ENCODE data around the gene ZNF236.
A peak's percentile ranks its signal among the peaks of the same experiment; 100 is the strongest.
"Not testable (repeated sequence)": the region's sequence is repeated elsewhere in the genome, so short reads cannot be mapped to it uniquely, and the experiment has no call there.

Gene ZNF236

DNA sequence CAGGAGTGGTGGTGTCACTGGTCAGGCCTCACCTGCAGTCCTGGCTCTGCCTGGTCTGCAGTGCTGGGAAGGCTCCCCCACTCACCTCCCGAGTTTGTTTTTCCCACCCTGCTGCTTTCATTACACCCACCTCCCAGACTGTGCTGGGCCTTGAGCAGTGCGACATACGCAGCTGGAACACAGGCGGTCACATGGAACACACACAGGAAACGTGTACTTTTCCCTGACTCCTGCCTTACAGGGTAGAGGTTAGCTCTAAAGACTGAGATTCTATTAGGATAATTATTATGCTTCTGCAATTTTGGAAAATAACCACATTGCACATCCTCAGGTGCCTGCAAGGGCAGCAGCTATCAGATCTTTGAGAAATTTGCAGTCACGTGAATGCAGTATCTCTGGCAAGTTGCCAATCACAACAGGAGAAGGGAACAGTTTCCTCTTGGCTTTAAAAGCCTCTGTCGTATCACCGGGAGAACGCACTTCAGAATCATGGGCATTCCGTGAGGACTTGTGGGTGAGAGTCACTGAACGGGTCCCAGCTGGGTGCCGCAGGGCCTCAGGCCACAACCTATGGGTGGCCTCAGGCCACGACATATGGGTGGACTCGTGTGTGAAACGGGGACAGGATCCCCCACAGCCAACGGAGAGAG is 136.5 kb downstream of the ZNF236 start:
- TF ChIP-seq, protein P1, sequence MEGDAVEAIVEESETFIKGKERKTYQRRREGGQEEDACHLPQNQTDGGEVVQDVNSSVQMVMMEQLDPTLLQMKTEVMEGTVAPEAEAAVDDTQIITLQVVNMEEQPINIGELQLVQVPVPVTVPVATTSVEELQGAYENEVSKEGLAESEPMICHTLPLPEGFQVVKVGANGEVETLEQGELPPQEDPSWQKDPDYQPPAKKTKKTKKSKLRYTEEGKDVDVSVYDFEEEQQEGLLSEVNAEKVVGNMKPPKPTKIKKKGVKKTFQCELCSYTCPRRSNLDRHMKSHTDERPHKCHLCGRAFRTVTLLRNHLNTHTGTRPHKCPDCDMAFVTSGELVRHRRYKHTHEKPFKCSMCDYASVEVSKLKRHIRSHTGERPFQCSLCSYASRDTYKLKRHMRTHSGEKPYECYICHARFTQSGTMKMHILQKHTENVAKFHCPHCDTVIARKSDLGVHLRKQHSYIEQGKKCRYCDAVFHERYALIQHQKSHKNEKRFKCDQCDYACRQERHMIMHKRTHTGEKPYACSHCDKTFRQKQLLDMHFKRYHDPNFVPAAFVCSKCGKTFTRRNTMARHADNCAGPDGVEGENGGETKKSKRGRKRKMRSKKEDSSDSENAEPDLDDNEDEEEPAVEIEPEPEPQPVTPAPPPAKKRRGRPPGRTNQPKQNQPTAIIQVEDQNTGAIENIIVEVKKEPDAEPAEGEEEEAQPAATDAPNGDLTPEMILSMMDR (IDR thresholded peaks at IDR 0.05; ENCODE audit: low read length, missing control alignments), result no peak
- peak; percentile 25 for DNase-seq (ENCODE audit: low read depth)
- no peak overlapping the region for H3K4me3 ChIP-seq (replicated peaks; ENCODE audit: low read depth, low read length)

DNA sequence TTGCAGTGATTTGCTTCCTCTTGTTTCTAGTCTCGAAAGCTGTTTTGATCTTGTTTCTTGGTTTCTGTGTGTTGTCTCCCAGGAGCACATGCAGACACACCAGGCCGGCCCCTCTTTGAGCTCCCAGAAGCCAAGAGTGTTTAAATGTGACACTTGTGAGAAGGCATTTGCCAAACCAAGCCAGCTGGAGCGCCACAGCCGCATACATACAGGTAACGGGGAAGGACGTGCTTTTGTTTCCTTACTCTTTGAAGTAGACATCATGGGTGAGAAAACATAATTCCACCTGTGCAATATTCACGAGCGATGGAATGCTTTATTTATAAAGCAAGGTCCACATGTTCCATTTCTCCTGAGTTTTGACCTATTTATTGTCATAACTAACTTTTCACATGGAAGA is 137.2 kb downstream of the ZNF236 start:
- H3K4me3 ChIP-seq (replicated peaks; ENCODE audit: low read depth, low read length), result no peak overlapping the region
- no peak for DNase-seq (ENCODE audit: low read depth)
- TF ChIP-seq, protein P1 (IDR thresholded peaks at IDR 0.05; ENCODE audit: low read length, missing control alignments), result no peak

DNA sequence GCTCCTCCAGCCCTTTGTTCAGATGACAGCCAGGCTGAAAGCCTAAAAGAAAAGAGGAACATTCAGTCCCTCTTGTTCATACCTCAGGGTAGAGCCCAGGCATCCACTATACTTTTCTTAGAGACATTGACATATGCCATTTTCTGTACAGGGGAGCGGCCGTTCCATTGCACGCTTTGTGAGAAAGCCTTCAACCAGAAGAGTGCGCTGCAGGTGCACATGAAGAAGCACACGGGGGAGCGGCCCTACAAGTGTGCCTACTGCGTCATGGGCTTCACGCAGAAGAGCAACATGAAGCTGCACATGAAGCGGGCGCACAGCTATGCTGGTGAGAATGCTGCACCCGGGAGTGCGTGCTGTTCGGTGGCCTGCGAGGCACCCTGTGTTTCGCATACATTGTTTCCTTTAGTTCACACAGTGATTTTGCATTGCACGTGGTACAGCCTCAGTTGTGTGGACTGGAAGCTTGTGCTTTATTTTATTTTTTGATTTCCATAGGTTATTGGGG is 138.2 kb downstream of the ZNF236 start:
- TF ChIP-seq, protein P1 (IDR thresholded peaks at IDR 0.05; ENCODE audit: low read length, missing control alignments), result no peak
- no peak overlapping the region for H3K4me3 ChIP-seq (replicated peaks; ENCODE audit: low read depth, low read length)
- no peak for DNase-seq (ENCODE audit: low read depth)

DNA sequence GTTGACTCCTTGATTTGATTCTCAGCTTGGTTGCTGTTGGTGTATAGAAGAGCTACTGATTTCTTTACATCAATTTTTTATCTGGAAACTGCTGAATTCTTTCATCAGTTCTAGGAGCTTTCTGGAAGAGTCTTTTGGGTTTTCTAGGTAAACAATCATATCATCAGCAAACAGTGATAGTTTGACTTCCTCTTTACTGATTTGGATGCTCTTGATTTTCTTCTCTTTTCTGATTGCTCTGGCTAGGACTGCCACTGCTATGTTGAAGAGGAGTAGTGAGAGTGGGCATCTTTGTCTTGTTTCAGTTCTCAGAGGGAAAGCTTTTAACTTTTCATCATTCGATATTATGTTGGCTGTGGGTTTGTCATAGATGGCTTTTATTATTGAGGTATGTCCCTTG is 140.5 kb downstream of the ZNF236 start:
- no peak overlapping the region for H3K4me3 ChIP-seq (replicated peaks; ENCODE audit: low read depth, low read length)
- TF ChIP-seq, protein P1 (IDR thresholded peaks at IDR 0.05; ENCODE audit: low read length, missing control alignments), result no peak
- no peak for DNase-seq (ENCODE audit: low read depth)

DNA sequence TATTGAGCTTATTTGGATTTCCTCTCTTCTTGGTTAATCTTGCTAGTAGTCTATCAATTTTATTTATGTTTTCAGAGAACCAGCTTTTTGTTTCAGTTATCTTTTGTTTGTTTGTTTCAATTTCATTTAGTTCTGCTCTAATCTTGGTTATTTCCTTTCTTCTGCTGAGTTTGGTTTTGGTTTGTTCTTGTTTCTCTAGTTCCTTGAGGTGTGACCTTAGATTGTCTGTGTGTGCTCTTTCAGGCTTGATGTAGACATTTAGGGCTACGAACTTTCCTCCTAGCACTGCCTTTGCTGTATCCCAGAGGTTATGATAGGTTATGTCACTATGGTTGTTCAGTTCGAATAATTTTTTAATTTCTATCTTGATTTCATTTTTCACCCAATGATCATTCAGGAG is 141.6 kb downstream of the ZNF236 start:
- H3K4me3 ChIP-seq (replicated peaks; ENCODE audit: low read depth, low read length), result no peak overlapping the region
- DNase-seq (ENCODE audit: low read depth), result no peak
- TF ChIP-seq, protein P1 (IDR thresholded peaks at IDR 0.05; ENCODE audit: low read length, missing control alignments), result no peak

DNA sequence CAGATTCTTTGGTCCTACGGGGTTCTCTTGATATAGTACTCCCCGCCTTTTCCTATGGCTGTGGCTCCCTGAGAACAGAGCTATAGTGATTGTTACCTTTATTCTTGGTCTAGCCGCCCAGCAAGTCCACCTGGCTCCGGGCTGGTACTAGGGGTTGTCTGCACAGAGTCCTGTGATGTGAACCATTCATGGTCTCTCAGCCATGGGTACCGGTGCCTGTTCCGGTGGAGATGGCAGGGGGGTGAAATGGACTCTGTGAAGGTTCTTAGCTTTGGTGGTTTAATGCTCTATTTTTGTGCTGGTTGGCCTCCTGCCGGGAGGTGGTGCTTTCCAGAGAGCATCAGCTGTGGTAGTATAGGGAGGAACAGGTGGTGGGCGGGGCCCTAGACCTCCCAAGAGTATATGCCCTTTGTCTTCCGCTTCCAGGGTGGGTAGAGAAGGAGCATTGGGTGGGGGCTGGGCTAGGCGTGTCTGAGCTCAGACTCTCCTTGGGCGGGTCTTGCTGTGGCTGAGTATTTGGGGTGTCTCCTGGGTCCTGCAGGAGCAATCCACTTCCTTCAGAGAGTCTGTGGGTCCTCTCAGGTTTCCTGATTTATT is 143.3 kb downstream of the ZNF236 start:
- not testable (repeated sequence) for DNase-seq (ENCODE audit: low read depth); H3K4me3 ChIP-seq (replicated peaks; ENCODE audit: low read depth, low read length)

DNA sequence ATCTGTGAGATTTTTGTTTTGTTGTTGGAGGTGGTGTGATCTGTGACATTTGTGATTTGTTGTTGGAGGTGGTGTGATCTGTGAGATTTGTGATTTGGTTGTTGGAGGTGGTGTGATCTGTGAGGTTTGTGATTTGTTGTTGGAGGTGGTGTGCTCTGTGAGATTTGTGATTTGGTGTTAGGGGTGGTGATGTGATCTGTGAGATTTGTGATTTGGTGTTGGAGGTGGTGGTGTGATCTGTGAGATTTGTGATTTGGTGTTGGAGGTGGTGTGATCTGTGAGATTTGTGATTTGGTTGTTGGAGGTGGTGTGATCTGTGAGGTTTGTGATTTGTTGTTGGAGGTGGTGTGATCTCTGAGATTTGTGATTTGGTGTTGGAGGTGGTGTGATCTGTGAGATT is 144.9 kb downstream of the ZNF236 start:
- DNase-seq (ENCODE audit: low read depth); H3K4me3 ChIP-seq (replicated peaks; ENCODE audit: low read depth, low read length): not testable (repeated sequence)

Data from fibroblast of pulmonary artery (primary cell).